GM12878 (cell line): ENCODE data around the gene NFAT5. TPM values are rescaled to one million over a fixed set of nuclear protein-coding genes. Genes with fewer than 3 reads are reported as not detected.
A peak's percentile ranks its signal among the peaks of the same experiment; 100 is the strongest.

ENCODE experiments used
- ATAC-seq: fragments of 200-7000 bp; cut with Tn5 transposase; 3 replicates; pipeline ENCODE4 v1.9.1; 2020; ENCODE audit warnings: mild to moderate bottlenecking, moderate library complexity
- Bru-seq: library from RNA; stranded (reverse); fragments of 400-500 nt; gene quantifications from one replicate; lab custom pipeline; 2021; lab: Mats Ljungman, UMichigan
- BruChase-seq, 2 experiments: library from RNA; stranded (reverse); fragments of 400-500 nt; gene quantifications; one replicate each; lab custom pipeline; 2021; lab: Mats Ljungman, UMichigan
- BruUV-seq: library from RNA; stranded (reverse); fragments of 400-500 nt; replicated peaks from 2 replicates; lab custom pipeline; 2021; lab: Mats Ljungman, UMichigan
- CTCF ChIA-PET: fragments of 300-600 bp; sonication (Branson Sonifier 250); formaldehyde crosslinking; extraction: SDS; loops from one replicate; lab custom pipeline; 2021; ENCODE audit warnings: inconsistent platforms; lab: Yijun Ruan, JAX
- POLR2A ChIA-PET: fragments of 350-600 bp; formaldehyde crosslinking; extraction: SDS; loops from one replicate; lab custom pipeline; 2021; ENCODE audit warnings: inconsistent platforms; lab: Charles Lee
- RAD21 ChIA-PET: fragments of 300-600 bp; sonication (Branson Sonifier 250); formaldehyde crosslinking; loops from one replicate; lab custom pipeline; 2023; ENCODE audit warnings: antibody characterized with exemption; ENCODE audit not compliant: unreplicated experiment; lab: Charles Lee
- SMC1A ChIA-PET: fragments of 300-600 bp; sonication (Branson Sonifier 250); formaldehyde crosslinking; loops from one replicate; lab custom pipeline; 2023; ENCODE audit not compliant: unreplicated experiment, uncharacterized antibody; lab: Charles Lee
- DNase-seq: peaks from one replicate; pipeline ENCODE4 v3.0.0-alpha.2; 2011; ENCODE audit warnings: low read depth, low spot score
- FAIRE-seq: peaks from 3 replicates; lab custom pipeline; 2011; peaks lifted over from hg19 to GRCh38; lab: Jason Lieb, UNC
- H2AFZ ChIP-seq: 2 replicates; pipeline ENCODE4 v1.6.0; 2011; ENCODE audit warnings: low read depth, low read length, control low read depth; ENCODE audit not compliant: control insufficient read depth
- H3K27ac ChIP-seq: 2 replicates; pipeline ENCODE4 v1.5.1; 2011; ENCODE audit warnings: control low read depth; ENCODE audit not compliant: control insufficient read depth, insufficient read depth
- H3K27me3 ChIP-seq, 2 experiments: replicated peaks in 1 of 2; 2 replicates each; pipeline versions ENCODE4 v1.6.0 to v1.6.1; 2011; ENCODE audit warnings: low read length in 1 of 2; ENCODE audit not compliant: control insufficient read depth in 2 of 2, insufficient read depth in 2 of 2
- H3K36me3 ChIP-seq, 2 experiments: 2 replicates each; pipeline ENCODE4 v1.5.1; 2011; ENCODE audit warnings: low read length in 1 of 2; ENCODE audit not compliant: control insufficient read depth in 2 of 2, insufficient read depth in 2 of 2
- H3K4me1 ChIP-seq: 2 replicates; pipeline ENCODE4 v1.6.1; 2011; ENCODE audit warnings: mild to moderate bottlenecking, low read length, moderate library complexity, mixed read lengths; ENCODE audit not compliant: control insufficient read depth, insufficient read depth
- H3K4me2 ChIP-seq: 2 replicates; pipeline ENCODE4 v1.6.0; 2011; ENCODE audit warnings: control low read depth; ENCODE audit not compliant: control insufficient read depth, insufficient read depth
- H3K4me3 ChIP-seq: fragments of 200-600 bp; sonication (generic); 2 replicates; pipeline ENCODE4 v1.5.1; 2016
- H3K79me2 ChIP-seq: 2 replicates; pipeline ENCODE4 v1.6.0; 2011; ENCODE audit warnings: low read length; ENCODE audit not compliant: control insufficient read depth, insufficient read depth
- H3K9ac ChIP-seq: 2 replicates; pipeline ENCODE4 v1.8.0; 2011; ENCODE audit warnings: low read length, control low read depth, mixed read lengths; ENCODE audit not compliant: control insufficient read depth, insufficient read depth
- H3K9me3 ChIP-seq: replicated peaks from 3 replicates; pipeline ENCODE4 v1.5.1; 2011; ENCODE audit warnings: mild to moderate bottlenecking, low read length; ENCODE audit not compliant: control insufficient read depth, insufficient read depth
- H4K20me1 ChIP-seq: 2 replicates; pipeline ENCODE4 v1.6.0; 2011; ENCODE audit not compliant: control insufficient read depth, insufficient read depth
- FOS ChIP-seq: IDR thresholded peaks from 3 replicates; pipeline ENCODE4 v1.6.1; 2011; ENCODE audit warnings: borderline replicate concordance; ENCODE audit not compliant: insufficient read length; ENCODE audit errors: extremely low read depth
- IRF4 ChIP-seq: IDR thresholded peaks from 2 replicates; pipeline ENCODE4 v1.6.1; 2011; ENCODE audit warnings: low read depth, low read length
- NFYA ChIP-seq: IDR thresholded peaks from 2 replicates; pipeline ENCODE4 v1.6.1; 2011; ENCODE audit warnings: low read depth, mild to moderate bottlenecking, low read length, improper control_type of control experiment, borderline replicate concordance
- RELA ChIP-seq: fragments of 450-650 bp; IDR thresholded peaks from 2 replicates; pipeline ENCODE4 v1.8.0; 2014; ENCODE audit warnings: borderline replicate concordance; ENCODE audit not compliant: partially characterized antibody
- USF2 ChIP-seq: IDR thresholded peaks from 2 replicates; pipeline ENCODE4 v1.6.1; 2011; ENCODE audit warnings: low read depth, low read length, improper control_type of control experiment, borderline replicate concordance
- YY1 ChIP-seq: IDR thresholded peaks from 2 replicates; pipeline ENCODE4 v1.6.1; 2011; ENCODE audit warnings: low read depth, mild to moderate bottlenecking, low read length
- ZBTB11 ChIP-seq: fragments of 450-650 bp; formaldehyde crosslinking; IDR thresholded peaks from 2 replicates; pipeline ENCODE4 v1.5.0; 2022; ENCODE audit warnings: mild to moderate bottlenecking, missing genetic modification characterization
- WGBS: methylation state at CpG from one replicate; pipeline ENCODE4 v1.1.6; 2016; ENCODE audit warnings: low lambda C conversion rate; ENCODE audit not compliant: insufficient replicate concordance, insufficient coverage; ENCODE audit errors: missing lambda C conversion rate; 5-methylcytosine and 5-hydroxymethylcytosine counted together
- in situ Hi-C: fragments of 300-500 bp; cut with MboI; formaldehyde crosslinking; loops from 9 replicates; pipeline ENCODE4 v1.14.3; 2018; ENCODE audit warnings: mixed read lengths
- intact Hi-C: fragments of 100-400 bp; cut with micrococcal nuclease; formaldehyde crosslinking; loops from one replicate; pipeline ENCODE4 v1.14.2; 2022; ENCODE audit not compliant: unreplicated experiment
- long read RNA-seq, 2 experiments: library from polyadenylated mRNA; unstranded; transcript quantifications; one replicate each; pipeline ENCODE4 v2.0.0, GENCODE V29; 2019 to 2020
- polyA minus RNA-seq, 3 experiments: library from RNA; depleted of rRNA, polyadenylated mRNA; stranded (reverse); fragments of >200 nt; gene quantifications; 2 replicates each; pipeline ENCODE4 v1.2.3, GENCODE V29; 2011
- polyA plus RNA-seq, 11 experiments: library from polyadenylated mRNA; depleted of rRNA in 4 of 11; unstranded in 6 of 11; stranded (reverse) in 5 of 11; fragments of >200 nt; fragmentation: Nextera tagmentation in 4 of 11; fragmentation: Illumina TruSeq in 1 of 11; extraction: Ambion mirVana in 4 of 11; extraction: Trizol in 1 of 11; gene quantifications; 1 replicate in 1 of 11; 2 replicates in 10 of 11; pipeline versions ENCODE4 v1.2.1 to v1.2.3, GENCODE V29; 2011 to 2016; ENCODE audit warnings: inconsistent platforms in 2 of 11, missing spikeins in 2 of 11, low read depth in 1 of 11
- total RNA-seq, 4 experiments: library from RNA; depleted of rRNA in 3 of 4; stranded (reverse); fragments of >200 nt in 3 of 4; fragmentation: Illumina TruSeq in 1 of 4; extraction: Trizol in 1 of 4; gene quantifications; 2 replicates each; pipeline versions ENCODE4 v1.2.1 to v1.2.3, GENCODE V29; 2013 to 2021
- TF ChIP-seq, protein P1 (sequence below): fragments of 450-650 bp; formaldehyde crosslinking; IDR thresholded peaks from 2 replicates; pipeline ENCODE4 v1.4.0; 2022; ENCODE audit warnings: mild to moderate bottlenecking, moderate library complexity

NFAT5 gene
- 196 and 208 TPM in 2 replicates for total RNA-seq (2013; cell fraction: nucleolus; rRNA removed)
- total RNA-seq (2014; rRNA removed), result 12.9 and 14.2 TPM in 2 replicates
- 17.9 and 19.3 TPM in 2 replicates for total RNA-seq (2014; rRNA removed; fragmentation: Illumina TruSeq; extraction: Trizol)
- total RNA-seq (2021), result 17.8 and 21.4 TPM in 2 replicates
- polyA plus RNA-seq (2011; ENCODE audit: low read depth), result 5.0 TPM
- polyA plus RNA-seq (2011; rRNA removed), result 31.5 and 35.4 TPM in 2 replicates
- 9.7 and 12.4 TPM in 2 replicates for polyA plus RNA-seq (2011; cell fraction: cytosol; rRNA removed)
- polyA plus RNA-seq (2011; cell fraction: nucleus; rRNA removed), result 40.6 and 48.0 TPM in 2 replicates
- 7.0 and 8.6 TPM in 2 replicates for polyA plus RNA-seq (2012)
- polyA plus RNA-seq (2014; fragmentation: Illumina TruSeq; extraction: Trizol), result 22.3 and 28.2 TPM in 2 replicates
- polyA plus RNA-seq (2014; fragmentation: Nextera tagmentation; extraction: Ambion mirVana), result 1 to 10 TPM in 1 of 2 experiments, under 1 TPM in 1; 0.58 to 1.9 TPM
- 9.6 and 11.3 TPM in 2 replicates for polyA plus RNA-seq (2014; rRNA removed)
- 1 to 10 TPM; 5.2 to 5.5 TPM for polyA plus RNA-seq (2016; fragmentation: Nextera tagmentation; extraction: Ambion mirVana)
- 66.6 and 96.6 TPM in 2 replicates for polyA minus RNA-seq (2011; rRNA and poly(A)+ RNA removed)
- polyA minus RNA-seq (2011; cell fraction: cytosol; rRNA and poly(A)+ RNA removed), result 19.8 and 23.2 TPM in 2 replicates
- polyA minus RNA-seq (2011; cell fraction: nucleus; rRNA and poly(A)+ RNA removed), result 37.4 and 55.7 TPM in 2 replicates
- percentile 93 among the genes with signal in this experiment for Bru-seq, nascent RNA
- BruChase-seq, experiment 1, labeled RNA remaining after a 6-hour chase, result percentile 95 among the genes with signal in this experiment
- BruChase-seq, experiment 2, labeled RNA remaining after a 2-hour chase, result percentile 96 among the genes with signal in this experiment
- long read RNA-seq, experiment 1, partial matches to known transcripts, result 1 of 2 reads
- long read RNA-seq, experiment 1, other reads (novel, unspliced or antisense), result 1 of 2 reads
- long read RNA-seq, experiment 2, partial matches to known transcripts, result 1 of 9 reads
- long read RNA-seq, experiment 2, other reads (novel, unspliced or antisense), result 8 of 9 reads

GRCh38 chr16:69565671-69566239 lies at the start of gene NFAT5:
NFAT5 (plus strand) TSS chr16:69565966; CDS start chr16:69566302, 336 bp downstream.
- peak within 1 kb of the TSS; percentile 82 for H2AFZ ChIP-seq
- TF ChIP-seq USF2, result no peak
- no peak for TF ChIP-seq IRF4
- TF ChIP-seq, protein P1, sequence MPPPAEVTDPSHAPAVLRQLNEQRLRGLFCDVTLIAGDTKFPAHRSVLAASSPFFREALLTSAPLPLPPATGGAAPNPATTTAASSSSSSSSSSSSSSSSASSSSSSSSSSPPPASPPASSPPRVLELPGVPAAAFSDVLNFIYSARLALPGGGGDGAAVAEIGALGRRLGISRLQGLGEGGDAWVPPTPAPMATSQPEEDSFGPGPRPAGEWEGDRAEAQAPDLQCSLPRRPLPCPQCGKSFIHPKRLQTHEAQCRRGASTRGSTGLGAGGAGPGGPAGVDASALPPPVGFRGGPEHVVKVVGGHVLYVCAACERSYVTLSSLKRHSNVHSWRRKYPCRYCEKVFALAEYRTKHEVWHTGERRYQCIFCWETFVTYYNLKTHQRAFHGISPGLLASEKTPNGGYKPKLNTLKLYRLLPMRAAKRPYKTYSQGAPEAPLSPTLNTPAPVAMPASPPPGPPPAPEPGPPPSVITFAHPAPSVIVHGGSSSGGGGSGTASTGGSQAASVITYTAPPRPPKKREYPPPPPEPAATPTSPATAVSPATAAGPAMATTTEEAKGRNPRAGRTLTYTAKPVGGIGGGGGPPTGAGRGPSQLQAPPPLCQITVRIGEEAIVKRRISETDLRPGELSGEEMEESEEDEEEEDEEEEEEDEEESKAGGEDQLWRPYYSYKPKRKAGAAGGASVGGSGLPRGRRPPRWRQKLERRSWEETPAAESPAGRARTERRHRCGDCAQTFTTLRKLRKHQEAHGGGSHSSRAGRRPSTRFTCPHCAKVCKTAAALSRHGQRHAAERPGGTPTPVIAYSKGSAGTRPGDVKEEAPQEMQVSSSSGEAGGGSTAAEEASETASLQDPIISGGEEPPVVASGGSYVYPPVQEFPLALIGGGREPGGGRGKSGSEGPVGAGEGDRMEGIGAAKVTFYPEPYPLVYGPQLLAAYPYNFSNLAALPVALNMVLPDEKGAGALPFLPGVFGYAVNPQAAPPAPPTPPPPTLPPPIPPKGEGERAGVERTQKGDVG, result no peak
- TF ChIP-seq FOS, result no peak
- no peak for TF ChIP-seq ZBTB11 (CRISPR knock-in tag)
- no peak for TF ChIP-seq NFYA
- TF ChIP-seq YY1, result peak; percentile 91
- peak; percentile 74 for TF ChIP-seq RELA

More at GRCh38 chr16:69565671-69566239, at the start of gene NFAT5:
- Histone ChIP-seq H3K9me3 (no peaks in the 10 kb centered on the region), H3K79me2 (peaks cover 61% of the 10 kb centered on the region), H3K4me1 (no peaks in the 10 kb centered on the region; the same call in 1 of the 2 replicates), H3K27ac (peak within 1 kb of the TSS; percentile 96), H3K36me3 (no peaks in the 10 kb centered on the region), H4K20me1 (no peaks in the 10 kb centered on the region), H3K27me3 (no peaks in the 10 kb centered on the region), H3K9ac (peak within 1 kb of the TSS; percentile 94), H3K4me3 (peak within 1 kb of the TSS; percentile 97), H3K4me2 (peak within 1 kb of the TSS; percentile 73)
- CTCF ChIA-PET, result no interaction called here
- SMC1A ChIA-PET, result interaction anchor here (1.4 kb wide), 1 partner anchor 35 kb away, joined by 4 read pairs; no protein-coding TSS in a partner anchor
- intact Hi-C loops, result loop anchor here (2.0 to 10.0 kb wide), 3 partner anchors 35 to 869 kb away; partner anchors contain the start of genes CYB5B and ST3GAL2
- DNase-seq (no peak), FAIRE-seq (no peak), ATAC-seq (peak; percentile 40)
- in situ Hi-C loops, result no loop called here
- RAD21 ChIA-PET, result interaction anchor here (1.4 to 2.4 kb wide), 2 partner anchors 141 to 168 kb away, joined by 3 to 50 read pairs; partner anchors contain the start of gene CYB5B
- BruUV-seq, result no TSS peak
- WGBS, result under 1% methylated on average over 35 of the region's 60 CpGs
- POLR2A ChIA-PET, result interaction anchor here (0.5 kb wide), 1 partner anchor 960 kb away, joined by 5 read pairs; no protein-coding TSS in a partner anchor
